Muscle of leg (tissue), 11 donors: ENCODE measurements around the gene PDE11A. TPM values are rescaled to one million over a fixed set of nuclear protein-coding genes. Genes with fewer than 3 reads are reported as not detected.
"Not testable (repeated sequence)": the region's sequence is repeated elsewhere in the genome, so short reads cannot be mapped to it uniquely, and the experiment has no call there.

ENCODE experiments used
- DNase-seq: peaks from one replicate; pipeline ENCODE4 v3.0.0; 2013
- H3K27ac ChIP-seq: one replicate; pipeline ENCODE4 v1.5.1; 2013; ENCODE audit warnings: mild to moderate bottlenecking, low read length, control low read depth
- H3K27me3 ChIP-seq: one replicate; pipeline ENCODE4 v1.6.1; 2013; ENCODE audit warnings: low read length; ENCODE audit not compliant: control insufficient read depth, insufficient read depth
- H3K36me3 ChIP-seq: one replicate; pipeline ENCODE4 v1.6.1; 2013; ENCODE audit warnings: low read length; ENCODE audit not compliant: control insufficient read depth, insufficient read depth
- H3K4me1 ChIP-seq: one replicate; pipeline ENCODE4 v1.6.1; 2013; ENCODE audit warnings: low read length; ENCODE audit not compliant: control insufficient read depth, insufficient read depth
- H3K4me3 ChIP-seq: one replicate; pipeline ENCODE4 v1.5.1; 2013; ENCODE audit warnings: low read length, control low read depth
- H3K9me3 ChIP-seq: replicated peaks from 2 replicates; pipeline ENCODE4 v1.6.1; 2013; ENCODE audit warnings: low read depth, low read length; ENCODE audit not compliant: control insufficient read depth
- WGBS: methylation state at CpG from one replicate; pipeline ENCODE4 v1.1.5; 2013; ENCODE audit warnings: missing lambda C conversion rate; ENCODE audit not compliant: insufficient coverage; 5-methylcytosine and 5-hydroxymethylcytosine counted together
- polyA plus RNA-seq, 8 donors: library from polyadenylated mRNA; unstranded; fragments of 120-200 nt; gene quantifications; one replicate each; pipeline versions ENCODE4 v1.2.1 to v1.2.3, GENCODE V29; 2013; ENCODE audit warnings: inconsistent platforms in 1 of 8, low replicate concordance in 1 of 8; ENCODE audit not compliant: insufficient read length in 8 of 8, insufficient read depth in 1 of 8
- total RNA-seq: library from RNA; stranded (reverse); fragments of 120-200 nt; gene quantifications from one replicate; pipeline ENCODE4 v1.2.4, GENCODE V29; 2013

The PDE11A gene
- total and polyA plus RNA-seq, 9 donors, result 0.36 to 2.6 (median 0.62) TPM

- Histone ChIP-seq H3K4me3 (no peak overlapping the region), H3K9me3 (no peaks in the 10 kb centered on the region), H3K4me1 (no peaks in the 10 kb centered on the region), H3K27me3 (no peaks in the 10 kb centered on the region), H3K36me3 (no peaks in the 10 kb centered on the region), H3K27ac (no peak overlapping the region)
- no CpG with 5 or more reads among the region's 2 CpGs for WGBS
- no peak for DNase-seq
Observed at GRCh38 chr2:178057179-178057680, 15.3 kb downstream of the PDE11A start.

GRCh38 chr2:178056345-178056744, 16.2 kb downstream of the PDE11A start:
- Histone ChIP-seq H3K9me3 (no peaks in the 10 kb centered on the region), H3K36me3 (no peaks in the 10 kb centered on the region), H3K4me1 (no peaks in the 10 kb centered on the region), H3K4me3 (no peak overlapping the region), H3K27me3 (no peaks in the 10 kb centered on the region), H3K27ac (no peak overlapping the region)
- WGBS, result no CpG with 5 or more reads among the region's 1 CpG
- no peak for DNase-seq

DNA sequence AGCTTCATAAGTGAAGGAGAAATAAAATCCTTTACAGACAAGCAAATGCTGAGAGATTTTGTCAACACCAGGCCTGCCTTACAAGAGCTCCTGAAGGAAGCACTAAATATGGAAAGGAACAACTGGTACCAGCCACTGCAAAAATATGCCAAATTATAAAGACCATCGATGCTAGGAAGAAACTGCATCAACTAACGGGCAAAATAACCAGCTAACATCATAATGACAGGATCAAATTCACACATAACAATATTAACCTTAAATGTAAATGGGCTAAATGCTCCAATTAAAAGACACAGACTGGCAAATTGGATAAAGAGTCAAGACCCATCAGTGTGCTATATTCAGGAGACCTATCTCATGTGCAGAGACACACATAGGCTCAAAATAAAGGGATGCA, 21.3 kb downstream of the PDE11A start:
- H3K9me3 ChIP-seq, H3K27me3 ChIP-seq, H3K4me1 ChIP-seq, H3K4me3 ChIP-seq, H3K36me3 ChIP-seq, DNase-seq, H3K27ac ChIP-seq: not testable (repeated sequence)
- WGBS, result no CpG with 5 or more reads among the region's 2 CpGs

- Histone ChIP-seq H3K4me1 (no peaks in the 10 kb centered on the region), H3K4me3 (no peak overlapping the region), H3K27ac (no peak overlapping the region), H3K27me3 (no peaks in the 10 kb centered on the region), H3K9me3 (no peaks in the 10 kb centered on the region), H3K36me3 (no peaks in the 10 kb centered on the region)
- 100% methylated on average over 1 of the region's 2 CpGs for WGBS
- DNase-seq, result no peak
Observed at GRCh38 chr2:178047391-178047790, 25.2 kb downstream of the PDE11A start.

GRCh38 chr2:178044836-178045235, 27.7 kb downstream of the PDE11A start:
- DNase-seq, result no peak
- H3K4me3 ChIP-seq, result no peak overlapping the region
- no peaks in the 10 kb centered on the region for H3K4me1 ChIP-seq
- no peak overlapping the region for H3K27ac ChIP-seq
- no peaks in the 10 kb centered on the region for H3K36me3 ChIP-seq
- H3K9me3 ChIP-seq, result no peaks in the 10 kb centered on the region
- WGBS, result no CpG with 5 or more reads among the region's 1 CpG
- H3K27me3 ChIP-seq, result no peaks in the 10 kb centered on the region

DNA sequence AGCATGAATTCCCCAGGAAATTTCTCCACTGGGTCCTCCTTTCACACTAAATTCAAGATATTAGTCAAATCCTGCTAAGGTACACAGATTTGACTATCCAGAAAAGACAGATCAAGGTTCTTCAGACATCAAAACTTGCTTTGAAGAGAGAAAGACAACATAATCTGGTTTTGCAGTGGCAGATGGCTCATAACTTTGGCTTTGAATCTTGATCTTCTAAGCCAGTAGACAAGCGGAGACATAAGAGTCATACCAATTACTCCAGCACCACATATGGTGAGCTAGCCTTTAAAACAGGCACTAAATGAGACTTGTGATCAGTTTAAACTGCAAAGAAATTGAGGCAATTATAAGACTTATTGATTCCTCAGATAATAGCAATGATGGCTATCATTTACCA, 29.3 kb downstream of the PDE11A start:
- no CpG with 5 or more reads among the region's 1 CpG for WGBS
- Histone ChIP-seq H3K9me3 (no peaks in the 10 kb centered on the region), H3K4me3 (no peak overlapping the region), H3K27ac (no peak overlapping the region), H3K27me3 (no peaks in the 10 kb centered on the region), H3K4me1 (no peaks in the 10 kb centered on the region), H3K36me3 (no peaks in the 10 kb centered on the region)
- no peak for DNase-seq

DNA sequence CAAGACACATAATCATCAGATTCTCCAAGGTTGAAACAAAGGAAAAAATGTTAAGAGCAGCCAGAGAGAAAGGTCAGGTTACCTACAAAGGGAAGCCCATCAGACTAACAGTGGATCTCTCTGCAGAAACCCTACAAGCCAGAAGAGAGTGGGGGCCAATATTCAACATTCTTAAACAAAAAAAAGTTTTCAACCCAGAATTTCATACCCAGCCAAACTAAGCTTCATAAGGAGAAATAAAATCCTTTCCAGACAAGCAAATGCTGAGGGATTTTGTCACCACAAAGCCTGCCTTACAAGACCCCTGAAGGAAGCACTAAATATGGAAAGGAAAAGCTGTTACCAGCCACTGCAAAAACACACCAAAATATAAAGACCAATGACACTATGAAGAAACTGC, 39.0 kb downstream of the PDE11A start:
- H3K4me1 ChIP-seq, H3K27me3 ChIP-seq, H3K27ac ChIP-seq, DNase-seq, H3K36me3 ChIP-seq, H3K9me3 ChIP-seq, H3K4me3 ChIP-seq: not testable (repeated sequence)

DNA sequence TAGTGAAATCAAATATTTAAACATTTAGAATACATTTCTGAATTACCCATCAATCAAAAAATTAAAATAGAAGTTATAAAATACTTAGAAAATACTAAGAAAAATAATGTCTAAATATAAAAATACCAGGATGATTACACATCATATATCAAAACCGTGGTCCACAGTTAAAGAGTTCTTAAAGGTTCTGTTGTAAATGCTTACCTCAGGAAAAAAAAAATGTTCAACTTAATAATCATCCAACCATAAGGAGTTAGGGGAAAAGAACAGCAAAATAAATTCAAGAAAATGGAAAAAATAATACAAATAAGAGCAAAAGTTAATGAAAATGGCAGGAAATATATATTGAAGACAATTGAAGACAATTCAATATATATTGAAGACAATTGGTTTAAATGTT, 43.2 kb downstream of the PDE11A start:
- no peak overlapping the region for H3K27ac ChIP-seq
- no CpG with 5 or more reads among the region's 1 CpG for WGBS
- H3K4me3 ChIP-seq, result no peak overlapping the region
- H3K4me1 ChIP-seq, result no peaks in the 10 kb centered on the region
- H3K9me3 ChIP-seq, result no peaks in the 10 kb centered on the region
- no peaks in the 10 kb centered on the region for H3K36me3 ChIP-seq
- H3K27me3 ChIP-seq, result no peaks in the 10 kb centered on the region
- DNase-seq, result no peak

- DNase-seq, result no peak
- H3K27ac ChIP-seq, result no peak overlapping the region
- H3K27me3 ChIP-seq, result no peaks in the 10 kb centered on the region
- no peaks in the 10 kb centered on the region for H3K36me3 ChIP-seq
- H3K9me3 ChIP-seq, result no peaks in the 10 kb centered on the region
- no peaks in the 10 kb centered on the region for H3K4me1 ChIP-seq
- H3K4me3 ChIP-seq, result no peak overlapping the region
- WGBS, result no CpG with 5 or more reads among the region's 4 CpGs
Observed at GRCh38 chr2:178025551-178026185, 46.9 kb downstream of the PDE11A start.

- Histone ChIP-seq H3K36me3 (no peaks in the 10 kb centered on the region), H3K27ac (no peak overlapping the region), H3K4me3 (no peak overlapping the region), H3K4me1 (no peaks in the 10 kb centered on the region), H3K9me3 (no peaks in the 10 kb centered on the region), H3K27me3 (no peaks in the 10 kb centered on the region)
- no peak for DNase-seq
- WGBS, result 86% methylated on average over 7 of the region's 7 CpGs
Observed at GRCh38 chr2:178018141-178018540, 54.4 kb downstream of the PDE11A start.

DNA sequence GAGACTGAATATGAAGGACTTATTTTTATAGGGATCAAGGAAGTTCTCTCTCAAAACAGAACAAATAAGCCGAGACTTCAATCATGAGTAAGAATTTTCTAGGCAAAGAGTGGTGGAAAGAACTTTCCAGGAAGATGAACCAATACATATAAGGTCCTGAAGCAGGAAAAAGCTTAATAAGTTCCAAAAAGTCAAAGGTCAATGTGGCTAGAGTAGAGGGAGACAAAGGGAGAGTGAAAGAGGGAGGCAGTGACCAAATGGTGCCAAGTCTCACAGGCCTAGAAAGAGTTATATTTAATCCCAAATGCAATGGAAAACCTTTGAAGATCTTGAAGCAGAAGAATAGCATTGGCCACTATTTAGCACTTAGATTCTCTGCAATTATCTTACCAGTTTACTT, 56.0 kb downstream of the PDE11A start:
- WGBS, result no CpG with 5 or more reads among the region's 1 CpG
- no peak overlapping the region for H3K4me3 ChIP-seq
- H3K27ac ChIP-seq, result no peak overlapping the region
- no peaks in the 10 kb centered on the region for H3K36me3 ChIP-seq
- no peaks in the 10 kb centered on the region for H3K4me1 ChIP-seq
- H3K9me3 ChIP-seq, result no peaks in the 10 kb centered on the region
- DNase-seq, result no peak
- no peaks in the 10 kb centered on the region for H3K27me3 ChIP-seq
